HG03575 (cell line): ENCODE data around the gene WDR75.
"Not testable (repeated sequence)": the region's sequence is repeated elsewhere in the genome, so short reads cannot be mapped to it uniquely, and the experiment has no call there.

ENCODE experiments used
- ATAC-seq: cut with Tn5 transposase; IDR thresholded peaks from one replicate; pipeline ENCODE4 v1.9.1; 2021; ENCODE audit not compliant: unreplicated experiment, insufficient number of reproducible peaks, low FRiP score; ENCODE audit errors: extremely low read depth

The WDR75 gene

GRCh38 chr2:189440947-189441708 lies at the start of gene WDR75:
Gene WDR75, plus strand, starts transcription at chr2:189441474. Its CDS starts 19 bp downstream, at chr2:189441493.
- peak; percentile 52 for ATAC-seq

- ATAC-seq = no peak
These were observed 47.7 kb upstream of the WDR75 start for GRCh38 chr2:189393440-189394111.

GRCh38 chr2:189394525-189394924 lies 46.7 kb upstream of the WDR75 start:
- ATAC-seq = no peak

- ATAC-seq = no peak
These were observed 38.3 kb upstream of the WDR75 start for GRCh38 chr2:189402932-189403331.

- no peak for ATAC-seq
These were observed 34.6 kb upstream of the WDR75 start for GRCh38 chr2:189406586-189407233.

- no peak for ATAC-seq
These were observed 33.7 kb upstream of the WDR75 start for GRCh38 chr2:189407281-189408209.

GRCh38 chr2:189408294-189408693 lies 33.0 kb upstream of the WDR75 start:
- ATAC-seq = no peak

- no peak for ATAC-seq
These were observed 32.1 kb upstream of the WDR75 start for GRCh38 chr2:189409131-189409530.

- ATAC-seq = no peak
These were observed 31.6 kb upstream of the WDR75 start for GRCh38 chr2:189409647-189410046.

- ATAC-seq = no peak
These were observed 29.4 kb upstream of the WDR75 start for GRCh38 chr2:189411860-189412259.

GRCh38 chr2:189412330-189412953 lies 28.8 kb upstream of the WDR75 start:
- no peak for ATAC-seq

- no peak for ATAC-seq
These were observed 28.0 kb upstream of the WDR75 start for GRCh38 chr2:189413249-189413648.

GRCh38 chr2:189421644-189422043 lies 19.6 kb upstream of the WDR75 start:
- no peak for ATAC-seq

GRCh38 chr2:189424961-189425360 lies 16.3 kb upstream of the WDR75 start:
- no peak for ATAC-seq

- ATAC-seq = no peak
These were observed 15.6 kb upstream of the WDR75 start for GRCh38 chr2:189425676-189426075.

- ATAC-seq = no peak
These were observed 14.4 kb upstream of the WDR75 start for GRCh38 chr2:189426886-189427285.

- no peak for ATAC-seq
These were observed 13.4 kb upstream of the WDR75 start for GRCh38 chr2:189427872-189428271.

GRCh38 chr2:189430448-189430847 lies 10.8 kb upstream of the WDR75 start:
- not testable (repeated sequence) for ATAC-seq

- not testable (repeated sequence) for ATAC-seq
These were observed 5.5 kb upstream of the WDR75 start for GRCh38 chr2:189435803-189436202.
